Activated T-cell treated with anti-CD3 and anti-CD28 coated beads for 48 hours (primary cell): ENCODE data around the gene CDH3.

Experiments used
- DNase-seq: peaks from one replicate; pipeline ENCODE4 v3.0.0-alpha.2; 2020; ENCODE audit warnings: low read depth

Gene CDH3

DNA sequence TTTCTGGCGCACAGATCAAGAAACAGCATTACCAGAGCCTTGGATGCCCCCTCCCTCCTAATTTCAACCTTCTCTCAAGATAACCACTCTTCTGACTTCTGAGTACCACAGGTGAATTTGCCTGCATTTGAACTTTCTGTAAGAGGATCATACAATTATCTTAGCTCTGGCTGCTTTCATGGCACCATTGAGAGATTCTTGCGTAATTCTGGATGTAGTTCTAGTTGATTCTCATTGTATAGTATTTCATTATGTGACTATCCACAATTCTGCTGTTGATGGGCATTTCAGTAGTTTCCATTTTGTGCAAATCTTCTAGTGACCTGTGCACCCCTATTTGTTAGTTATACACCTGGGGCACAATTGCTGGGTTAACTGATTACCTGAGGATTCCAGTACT is 7.5 kb downstream of the CDH3 start:
- DNase-seq: no peak

DNA sequence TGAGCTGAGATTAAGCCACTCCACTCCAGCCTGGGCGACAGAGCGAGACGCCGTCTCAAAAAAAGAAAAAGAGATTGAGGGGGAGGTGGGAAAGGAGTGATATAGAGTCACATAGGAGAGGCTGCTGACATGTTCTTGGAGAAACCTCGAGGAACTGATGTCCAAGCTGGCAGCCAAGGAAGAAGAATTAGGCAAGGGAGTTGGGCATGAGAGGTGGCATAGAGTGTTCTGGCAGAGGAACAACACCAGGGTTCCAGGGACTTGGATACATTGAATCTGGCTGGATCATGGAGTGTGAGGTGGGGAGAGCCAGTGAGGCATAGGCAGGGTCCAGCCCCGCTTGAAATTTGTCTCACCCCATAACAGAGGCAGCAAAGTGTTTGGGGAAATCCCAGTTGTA is 10.7 kb downstream of the CDH3 start:
- DNase-seq: no peak

DNA sequence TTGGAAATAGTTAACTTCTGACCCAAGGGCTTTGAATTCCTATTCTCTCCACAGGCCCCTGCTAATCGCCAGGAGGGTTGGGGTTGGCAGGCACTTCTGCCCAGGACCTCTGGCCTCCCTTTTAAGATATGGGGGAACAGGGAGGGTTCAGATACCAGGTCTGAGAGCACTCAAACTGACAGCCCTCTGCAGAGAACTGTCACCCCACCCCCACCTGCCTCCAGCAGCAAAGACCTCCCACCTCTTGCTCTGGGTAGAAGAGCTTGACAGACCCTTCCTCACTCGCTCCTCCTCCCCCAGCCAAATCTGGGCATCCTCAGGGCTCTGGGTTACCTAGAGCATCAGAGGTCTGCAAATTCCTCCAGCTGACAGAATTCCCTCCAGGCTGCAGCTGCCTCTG is 11.6 kb downstream of the CDH3 start:
- no peak for DNase-seq

DNA sequence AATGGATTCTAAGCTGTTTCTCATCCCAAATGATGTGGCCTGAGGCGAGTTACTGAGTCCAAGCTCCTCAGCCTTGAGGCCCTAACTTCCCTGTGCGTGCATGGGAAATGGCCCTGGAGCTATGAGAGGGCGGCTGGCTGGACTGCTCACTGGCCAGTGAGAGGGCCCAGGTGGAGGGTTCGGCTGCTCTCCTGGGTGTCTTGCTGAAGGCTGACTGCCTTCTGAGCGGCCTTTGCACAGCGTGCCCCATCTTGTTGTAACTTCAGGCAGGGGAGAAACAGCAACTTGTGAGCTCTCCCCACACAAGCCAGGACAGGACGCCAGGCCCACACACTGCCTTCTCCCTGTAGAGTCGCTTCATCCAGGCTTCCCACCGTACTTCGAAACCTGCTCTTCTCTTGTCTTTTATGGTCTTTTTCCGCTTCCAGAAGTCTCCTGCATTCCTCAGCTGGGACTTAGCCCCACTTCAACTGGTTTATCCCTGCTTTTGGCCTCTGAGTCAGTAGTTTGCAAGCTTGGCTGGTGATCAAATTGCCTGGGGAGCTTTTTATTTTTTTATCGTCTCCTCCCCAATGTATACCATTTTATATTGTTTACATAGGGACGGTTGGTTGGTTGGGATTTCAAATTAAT is 13.3 kb downstream of the CDH3 start:
- no peak for DNase-seq

- DNase-seq: no peak
These were observed 13.9 kb downstream of the CDH3 start for GRCh38 chr16:68658974-68659360.

GRCh38 chr16:68659412-68660358 is 14.6 kb downstream of the CDH3 start:
- no peak for DNase-seq

- DNase-seq: no peak
These were observed 15.3 kb downstream of the CDH3 start for GRCh38 chr16:68660359-68660795.

DNA sequence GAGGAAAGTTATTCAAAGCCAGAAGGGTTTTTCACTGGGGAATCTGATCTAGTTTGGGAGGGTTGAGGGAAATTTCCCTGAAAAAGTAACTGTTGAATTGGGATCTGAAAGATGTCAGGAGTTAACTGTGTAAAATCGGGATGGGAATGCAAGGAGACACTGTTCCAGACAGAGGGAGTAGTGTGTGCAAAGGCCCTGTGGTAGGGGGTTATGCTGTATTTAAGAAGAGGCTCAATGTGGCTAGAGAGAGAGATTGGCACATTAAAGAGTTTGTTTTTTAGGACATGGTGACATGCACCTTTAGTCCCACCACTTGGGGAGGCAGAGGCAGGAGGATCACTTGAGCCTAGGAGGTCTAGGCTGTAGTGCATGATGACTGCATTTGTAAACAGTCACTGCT is 16.9 kb downstream of the CDH3 start:
- no peak for DNase-seq

DNA sequence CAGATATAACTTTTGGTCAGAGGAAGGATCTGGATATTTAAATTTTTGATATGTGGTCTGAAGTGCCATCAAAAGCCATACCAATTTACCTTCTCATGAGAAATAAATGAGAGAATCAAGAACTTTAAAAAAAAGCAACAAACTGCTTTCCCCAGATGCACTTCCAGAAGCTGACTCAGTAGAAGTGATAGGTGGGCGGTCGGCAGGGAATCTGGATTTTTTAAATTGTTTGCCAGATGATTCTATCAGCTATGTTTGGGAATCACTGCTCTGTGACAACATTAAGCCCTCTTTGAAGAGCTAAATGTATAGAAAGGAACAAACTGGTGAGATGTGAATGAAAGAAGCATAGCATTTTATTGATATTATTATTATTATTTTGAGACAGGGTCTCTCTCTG is 19.2 kb downstream of the CDH3 start:
- no peak for DNase-seq

DNA sequence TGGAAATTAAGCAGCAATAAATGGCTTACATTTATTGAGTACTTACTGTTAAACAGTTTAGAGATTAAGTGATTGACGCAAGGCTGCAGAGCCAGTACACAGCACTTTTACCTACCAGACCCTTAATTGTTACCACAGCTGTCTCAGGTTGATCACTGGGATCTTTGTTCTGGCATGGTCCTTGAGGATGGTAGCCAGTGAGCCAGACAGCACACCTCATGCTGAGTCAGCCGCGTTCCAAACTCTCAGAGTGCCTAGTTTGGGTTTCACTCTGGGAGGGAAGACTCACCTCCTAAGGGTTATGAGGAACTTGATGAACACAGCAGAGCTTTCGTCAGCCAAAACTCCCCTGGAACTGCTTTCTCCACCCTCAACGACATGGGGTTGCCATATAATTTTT is 20.4 kb downstream of the CDH3 start:
- no peak for DNase-seq

DNA sequence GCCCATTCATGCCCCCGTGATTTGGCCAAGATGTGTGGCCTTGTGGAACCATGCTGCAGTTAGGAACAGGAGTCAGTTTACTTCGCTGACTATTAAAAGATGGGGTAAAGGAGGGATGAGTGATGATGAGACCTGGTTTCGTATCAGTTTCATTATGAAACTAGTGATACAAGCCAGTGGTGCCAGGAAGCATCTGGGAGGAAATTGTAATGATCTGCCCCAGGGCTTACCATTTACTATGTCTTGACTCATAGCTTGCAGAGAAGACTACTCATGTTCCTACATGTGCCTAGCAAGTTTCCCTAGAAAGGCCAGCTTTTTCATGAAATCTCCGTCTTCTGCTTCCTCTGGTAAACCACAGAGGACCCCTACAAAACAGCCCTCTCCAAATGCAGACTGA is 23.2 kb downstream of the CDH3 start:
- peak; percentile 14 for DNase-seq

DNA sequence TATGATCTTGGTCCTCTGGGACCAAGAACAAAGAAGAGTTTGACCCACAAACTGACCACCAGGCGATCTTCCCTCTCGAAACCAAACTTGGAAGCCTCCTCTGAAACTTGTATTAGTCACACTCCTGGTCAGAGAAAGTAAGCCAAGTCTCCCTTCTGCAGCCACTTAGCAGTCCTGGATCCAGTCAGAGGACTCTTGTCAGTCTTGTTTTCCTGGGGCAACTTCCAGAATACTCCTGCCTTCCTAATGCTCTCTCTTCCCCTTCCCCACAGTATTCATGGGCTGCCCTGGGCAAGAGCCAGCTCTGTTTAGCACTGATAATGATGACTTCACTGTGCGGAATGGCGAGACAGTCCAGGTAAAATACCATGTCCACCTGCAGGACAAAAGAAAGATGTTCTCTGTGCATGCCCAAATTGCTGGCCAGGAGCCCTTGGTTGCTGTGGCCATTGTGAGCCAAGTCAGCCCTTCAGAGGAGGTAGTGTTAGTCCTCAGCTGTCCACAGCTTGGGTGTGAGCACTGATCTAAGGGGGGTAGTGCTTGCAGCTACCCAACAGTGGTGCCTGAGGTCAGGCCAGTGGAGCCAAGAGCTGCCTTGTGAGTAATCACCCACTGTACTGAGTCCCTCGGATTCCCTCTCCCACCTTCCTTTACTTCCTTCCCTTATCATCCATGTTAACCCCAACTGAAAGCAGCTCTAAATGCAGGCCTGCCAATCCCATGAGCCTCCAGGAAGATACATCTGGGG is 31.2 kb downstream of the CDH3 start:
- no peak for DNase-seq

DNA sequence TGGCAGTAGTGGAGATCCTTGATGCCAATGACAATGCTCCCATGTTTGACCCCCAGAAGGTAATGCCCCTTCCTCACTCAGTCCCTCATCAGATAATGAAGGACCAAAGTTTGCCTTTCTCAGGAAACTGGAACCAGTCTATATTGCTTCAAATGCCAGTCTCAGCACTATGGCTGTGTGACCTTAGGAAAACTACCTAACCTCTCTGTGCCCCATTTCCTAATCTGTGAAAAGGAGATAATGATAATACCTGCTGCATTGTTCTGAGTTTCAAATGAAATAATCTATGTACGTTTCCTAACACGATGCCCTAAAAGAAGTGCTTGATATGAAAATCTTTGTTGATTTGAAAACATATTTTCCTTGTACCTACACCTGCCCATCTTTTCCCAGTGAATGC is 35.9 kb downstream of the CDH3 start:
- DNase-seq: no peak

- no peak for DNase-seq
These were observed 40.8 kb downstream of the CDH3 start for GRCh38 chr16:68685685-68686478.

GRCh38 chr16:68686905-68687304 is 41.8 kb downstream of the CDH3 start:
- no peak for DNase-seq

DNA sequence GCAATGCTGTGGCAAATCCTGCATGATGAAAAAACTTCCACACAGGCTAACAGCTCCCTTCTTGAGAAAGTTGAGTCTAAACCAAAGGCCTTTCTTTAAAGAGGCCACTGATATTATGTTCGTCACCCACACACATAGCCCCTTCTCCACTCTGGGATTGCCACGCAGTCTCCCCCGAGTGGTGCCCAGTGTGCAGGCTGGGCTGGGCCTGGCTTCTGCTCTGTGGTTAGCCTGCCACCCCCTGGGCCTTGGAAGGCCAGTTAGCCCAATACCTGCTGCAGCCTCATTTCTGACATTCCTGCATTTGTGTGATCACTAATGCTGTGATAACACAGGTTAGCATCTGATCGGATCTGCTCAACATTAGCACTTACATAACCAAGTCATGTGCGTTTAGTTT is 44.8 kb downstream of the CDH3 start:
- no peak for DNase-seq

DNA sequence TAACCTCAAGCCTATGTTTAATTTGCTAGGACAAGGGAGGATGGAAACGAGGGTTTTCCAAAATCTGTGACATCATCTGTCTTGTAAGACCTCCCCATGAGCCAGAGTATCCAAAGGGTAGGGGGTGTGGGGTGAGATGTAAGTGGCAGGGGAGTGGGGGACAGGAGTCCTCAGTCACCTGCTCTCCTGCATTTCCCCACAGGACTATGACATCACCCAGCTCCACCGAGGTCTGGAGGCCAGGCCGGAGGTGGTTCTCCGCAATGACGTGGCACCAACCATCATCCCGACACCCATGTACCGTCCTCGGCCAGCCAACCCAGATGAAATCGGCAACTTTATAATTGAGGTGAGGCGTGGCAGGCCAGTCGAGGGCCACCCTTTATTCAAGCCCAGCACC is 50.5 kb downstream of the CDH3 start:
- DNase-seq: no peak

DNA sequence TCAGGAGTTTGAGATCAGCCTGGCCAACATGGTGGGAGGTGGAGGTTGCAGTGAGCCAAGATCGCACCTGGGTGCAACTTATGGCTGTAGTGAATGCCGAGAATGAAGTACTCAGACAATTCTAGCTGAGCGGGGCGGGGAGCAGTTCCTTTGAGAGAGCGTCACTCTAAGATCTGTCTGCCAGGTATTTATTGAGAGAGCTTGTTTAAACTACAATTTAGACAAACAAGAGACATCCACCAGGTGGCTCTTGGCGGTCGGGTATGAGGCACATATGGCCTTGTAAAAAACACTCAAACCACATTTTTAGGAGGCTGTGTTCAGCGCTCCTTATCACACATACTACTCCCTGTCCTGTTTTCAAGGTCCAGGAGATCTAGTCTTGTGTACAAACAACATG is 51.4 kb downstream of the CDH3 start:
- DNase-seq: no peak

GRCh38 chr16:68698091-68698490 is 53.0 kb downstream of the CDH3 start:
- no peak for DNase-seq

DNA sequence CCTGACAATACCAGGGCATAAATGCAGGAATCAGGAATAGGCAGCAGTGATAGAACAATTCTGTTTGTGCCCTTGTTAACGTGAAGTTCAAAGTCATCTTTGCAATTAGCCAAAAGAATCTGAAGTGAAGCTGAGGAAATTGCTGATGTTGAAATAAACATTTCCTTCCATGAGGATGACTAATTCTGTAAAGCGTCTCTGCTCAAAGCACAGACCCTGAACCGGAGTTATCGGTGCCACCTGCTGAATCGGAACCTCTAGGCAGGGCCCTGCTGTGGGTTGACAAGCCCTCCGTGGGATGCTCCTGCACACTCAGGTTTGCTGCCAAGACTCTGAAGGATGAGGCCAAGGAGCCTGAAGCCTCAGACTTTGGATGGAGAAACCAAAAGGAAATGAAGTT is 55.0 kb downstream of the CDH3 start:
- DNase-seq: no peak

GRCh38 chr16:68700831-68701230 is 55.7 kb downstream of the CDH3 start:
- DNase-seq: no peak

- peak; percentile 61 for DNase-seq
These were observed 59.2 kb downstream of the CDH3 start for GRCh38 chr16:68704232-68704867.
